H1 (cell line): ENCODE measurements around the gene CSNK2A3. TPM values are rescaled to one million over a fixed set of nuclear protein-coding genes. Genes with fewer than 3 reads are reported as not detected.

Experiments
- BRCA1 ChIP-seq: IDR thresholded peaks from 2 replicates; pipeline ENCODE4 v1.6.1; 2012; ENCODE audit warnings: low read depth, low read length, improper control_type of control experiment
- CTCF ChIP-seq, 3 experiments: IDR thresholded peaks; 1 replicate in 2 of 3; 2 replicates in 1 of 3; pipeline versions ENCODE4 v1.5.1 to v1.6.1; 2011; ENCODE audit warnings: low read length in 3 of 3, mild to moderate bottlenecking in 3 of 3, inconsistent platforms in 2 of 3, low read depth in 1 of 3, moderate library complexity in 1 of 3; ENCODE audit not compliant: insufficient read depth in 1 of 3; ENCODE audit errors: control extremely low read depth in 1 of 3
- EZH2 ChIP-seq: fragments of 200-600 bp; sonication (generic); IDR thresholded peaks from 2 replicates; pipeline ENCODE4 v1.7.1; 2012; ENCODE audit warnings: low read depth, mild to moderate bottlenecking, moderate library complexity, low read length, inconsistent platforms; ENCODE audit not compliant: severe bottlenecking
- FOSL1 ChIP-seq: IDR thresholded peaks from 2 replicates; pipeline ENCODE4 v1.6.1; 2011; ENCODE audit warnings: mild to moderate bottlenecking, low read depth, low read length, moderate library complexity; ENCODE audit not compliant: insufficient read depth
- GTF2F1 ChIP-seq: IDR thresholded peaks from 2 replicates; pipeline ENCODE4 v1.6.1; 2012; ENCODE audit warnings: low read depth, low read length, improper control_type of control experiment, borderline replicate concordance
- JUN ChIP-seq: IDR thresholded peaks from 2 replicates; pipeline ENCODE4 v1.6.1; 2011; ENCODE audit warnings: low read depth, mild to moderate bottlenecking, improper control_type of control experiment, low read length
- TAF7 ChIP-seq: optimal IDR thresholded peaks from 2 replicates; pipeline ENCODE3; 2011; ENCODE audit warnings: low read depth, mild to moderate bottlenecking, inconsistent platforms, low read length, moderate library complexity, borderline replicate concordance
- polyA plus RNA-seq, 7 experiments: library from polyadenylated mRNA; depleted of rRNA in 3 of 7; stranded (reverse) in 5 of 7; unstranded in 2 of 7; fragments of >200 nt in 5 of 7; fragments of 200-250 nt in 2 of 7; gene quantifications; 1 replicate in 5 of 7; 2 replicates in 1 of 7; 4 replicates in 1 of 7; pipeline versions ENCODE4 v1.2.1 to v1.2.3, GENCODE V29; 2011 to 2013; ENCODE audit warnings: missing spikeins in 2 of 7, mixed read lengths in 2 of 7
- total RNA-seq: library from RNA; stranded (reverse); fragmentation: NEBNext Ultra II Directional; extraction: Animal tissue kit (Norgen Biotek cat#: 25700); gene quantifications from 2 replicates; pipeline ENCODE4 v1.2.1, GENCODE V29; 2021

Gene CSNK2A3
- total and polyA plus RNA-seq, 2 of the 8 experiments (the other 6 are each of a cell fraction or from before 2014, with no cell fraction given): 0.69 to 1.0 TPM

- TF ChIP-seq CTCF (IDR thresholded peaks at IDR 0.05; ENCODE audit: control extremely low read depth in 1 of 3, insufficient read depth in 1 of 3, low read depth in 1 of 3, low read length in 3 of 3) (no peak), JUN (no peak), TAF7 (no peak), BRCA1 (no peak), GTF2F1 (no peak), FOSL1 (no peak), EZH2 (no peak)
- TF ChIP-seq, all 59 proteins: peak for 0
Observed at GRCh38 chr11:11382858-11383532, 29.9 kb upstream of the CSNK2A3 start (continued).
